NCI-H748 (cell line): ENCODE measurements around the gene GZMM.

Experiments used
- DNase-seq: peaks from one replicate; lab custom pipeline; 2025; ENCODE audit not compliant: unreplicated experiment; lab: John Stamatoyannopoulos, UW

The GZMM gene

DNA sequence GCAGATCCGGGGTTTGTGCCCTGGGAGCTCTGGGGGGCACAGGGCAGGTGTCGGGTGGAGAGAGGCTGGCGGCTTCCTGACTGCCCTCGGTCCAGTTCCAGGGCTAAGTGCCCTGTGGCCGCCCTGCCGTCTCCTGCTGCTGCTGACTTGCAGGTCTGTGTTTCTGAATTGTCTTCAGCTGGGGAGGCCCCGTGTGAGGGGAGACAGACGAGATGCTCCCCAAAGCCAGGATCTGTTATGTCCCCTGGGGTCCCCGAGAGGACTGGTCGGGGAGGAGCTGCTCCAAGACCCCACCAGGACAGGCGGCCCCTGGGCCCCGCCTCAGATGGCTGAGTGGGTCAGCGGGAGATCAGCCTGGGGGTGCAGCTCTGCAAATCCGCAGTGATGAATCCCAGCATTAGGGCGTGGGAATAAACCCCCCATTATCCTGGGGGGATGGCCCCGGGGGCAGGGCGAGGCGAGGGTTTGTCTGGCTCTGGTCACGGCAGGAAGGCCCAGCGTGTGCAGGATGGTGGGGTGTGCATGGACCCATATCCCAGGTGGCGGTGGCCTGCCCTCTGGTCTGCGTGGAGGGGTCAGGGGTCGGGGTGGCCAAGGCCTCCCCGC is 50.5 kb downstream of the GZMM start:
- no peak for DNase-seq

DNA sequence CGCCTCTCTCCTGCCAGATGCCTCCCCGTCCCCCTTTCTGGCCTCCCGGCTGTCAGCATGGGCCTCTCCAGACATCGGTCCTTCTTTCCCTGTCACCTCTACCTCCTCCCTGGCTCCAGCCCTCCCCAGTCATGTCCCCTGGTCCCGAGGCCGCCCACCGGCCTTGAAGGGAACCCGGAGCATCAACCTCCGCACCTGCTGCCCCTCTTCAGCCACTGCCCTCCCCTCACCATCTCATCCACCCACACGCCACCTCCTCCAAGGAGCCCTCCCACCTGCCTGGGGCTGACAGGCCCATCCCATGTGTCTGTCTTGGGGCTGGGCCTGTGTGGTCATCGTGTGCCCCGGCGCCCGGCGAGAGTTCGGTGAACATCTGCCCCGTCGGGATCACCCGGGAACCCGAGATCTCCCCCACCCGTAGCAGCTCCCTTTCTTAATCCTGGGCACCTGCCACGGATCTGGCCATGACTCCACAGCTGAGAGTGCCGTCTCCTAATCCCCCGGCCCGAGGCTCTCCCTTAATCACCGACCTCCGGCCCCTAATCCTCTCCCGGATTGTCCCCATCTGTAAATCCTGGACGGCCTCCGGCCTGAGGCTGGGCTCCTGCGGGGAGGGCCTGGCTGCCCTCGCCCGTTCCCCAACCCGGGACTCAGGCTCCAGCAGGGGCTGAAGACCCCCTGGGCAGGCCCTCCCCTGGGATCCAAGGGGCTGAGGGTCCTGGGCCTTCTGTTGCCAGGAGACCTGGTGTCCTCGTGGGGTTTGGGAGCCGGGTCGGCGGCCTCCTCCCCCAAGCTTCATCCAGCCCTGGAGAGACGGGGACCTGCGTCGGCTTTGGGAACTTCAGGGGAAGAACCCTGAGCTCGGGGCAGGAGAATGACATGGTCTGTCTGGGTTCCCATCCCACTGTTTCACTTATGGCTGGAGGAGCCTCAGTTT is 51.7 kb downstream of the GZMM start:
- DNase-seq: no peak

DNA sequence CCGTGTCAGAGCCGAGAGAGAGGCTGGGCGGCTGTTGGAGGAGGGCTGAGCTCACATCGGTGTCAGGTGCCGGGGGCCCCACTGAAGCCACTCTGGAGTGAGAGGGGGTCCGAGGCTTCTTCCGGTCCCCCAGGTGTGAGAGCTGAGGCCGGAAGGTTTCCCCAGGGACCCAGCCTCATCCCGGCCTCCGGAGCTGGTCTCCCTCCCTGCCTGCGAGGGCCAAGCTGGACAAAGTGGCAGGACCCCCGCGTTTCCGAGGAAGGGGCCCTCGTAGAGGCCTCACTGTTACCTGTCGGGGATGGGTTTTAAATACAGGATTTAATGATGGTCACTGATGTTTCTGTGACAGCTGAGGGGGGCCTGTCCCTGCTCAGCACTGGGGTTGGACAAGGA is 52.4 kb downstream of the GZMM start:
- no peak for DNase-seq

DNA sequence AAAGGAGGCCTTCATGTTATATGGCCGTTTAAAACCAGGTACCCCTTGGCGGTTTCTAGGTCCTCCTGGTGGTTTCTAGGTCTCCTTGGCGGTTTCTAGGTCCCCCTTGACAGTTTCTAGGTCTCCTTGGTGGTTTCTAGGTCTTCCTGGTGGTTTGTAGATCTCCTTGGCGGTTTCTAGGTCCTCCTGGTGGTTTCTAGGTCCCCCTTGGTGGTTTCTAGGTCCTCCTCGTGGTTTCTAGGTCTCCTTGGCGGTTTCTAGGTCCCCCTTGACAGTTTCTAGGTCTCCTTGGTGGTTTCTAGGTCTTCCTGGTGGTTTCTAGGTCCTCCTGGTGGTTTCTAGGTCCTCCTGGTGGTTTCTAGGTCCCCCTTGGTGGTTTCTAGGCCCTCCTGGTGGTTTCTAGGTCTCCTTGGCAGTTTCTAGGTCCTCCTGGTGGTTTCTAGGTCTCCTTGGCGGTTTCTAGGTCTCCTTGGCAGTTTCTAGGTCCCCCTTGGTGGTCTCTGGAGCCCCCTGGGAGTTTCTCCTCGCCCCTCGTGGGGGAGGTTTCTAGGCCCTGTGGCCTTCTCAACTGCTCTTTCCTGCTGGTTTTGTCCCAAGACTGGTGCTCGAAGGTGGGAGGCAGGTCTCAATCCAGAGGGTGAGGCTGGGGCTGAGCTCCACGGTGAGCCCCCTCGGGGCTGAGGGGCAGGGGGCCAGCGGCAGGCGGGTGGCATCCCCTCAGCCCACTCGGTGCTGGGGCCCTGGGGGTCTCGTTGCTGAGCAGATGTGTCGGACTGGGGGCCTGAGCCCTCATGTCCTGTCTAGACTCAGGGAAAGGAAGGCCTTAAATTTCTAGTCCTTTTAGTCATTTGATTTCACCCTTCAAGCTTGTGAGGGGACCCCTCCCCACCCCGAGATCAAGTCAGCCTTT is 53.8 kb downstream of the GZMM start:
- DNase-seq: no peak
